ENCODE results near the gene CD86.
"Not testable (repeated sequence)": the region's sequence is repeated elsewhere in the genome, so short reads cannot be mapped to it uniquely, and the experiment has no call there.

Gene CD86

GRCh38 chr3:122055215-122055614, at the start of gene CD86:
CD86 (plus strand) TSS chr3:122055362; CDS start chr3:122055490, 128 bp downstream.
- no peak for DNase-seq (ENCODE audit: low read depth in 2 of 2)

GRCh38 chr3:122006267-122006666, 48.9 kb upstream of the CD86 start:
- DNase-seq (ENCODE audit: low read depth in 2 of 2): no peak

DNA sequence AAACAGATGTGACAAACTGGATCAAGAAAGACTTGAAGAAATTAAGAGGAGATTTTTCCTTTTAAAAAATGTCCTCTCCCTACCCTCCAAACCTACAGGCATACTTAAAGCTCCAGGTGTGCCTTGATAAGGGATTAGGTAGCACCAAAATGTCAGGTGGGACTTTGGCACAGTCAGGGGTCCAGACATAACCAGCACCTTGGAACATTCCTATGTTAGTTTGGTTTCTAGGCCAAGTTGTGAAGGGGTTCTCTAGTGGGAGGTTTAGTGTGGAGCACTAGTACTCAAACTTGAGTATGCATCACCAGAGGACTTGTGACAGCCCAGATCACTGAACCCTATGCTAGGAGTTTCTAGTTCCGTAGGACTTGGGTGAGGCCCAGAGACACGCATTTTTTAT, 47.0 kb upstream of the CD86 start:
- no peak for DNase-seq (ENCODE audit: low read depth in 2 of 2)

DNA sequence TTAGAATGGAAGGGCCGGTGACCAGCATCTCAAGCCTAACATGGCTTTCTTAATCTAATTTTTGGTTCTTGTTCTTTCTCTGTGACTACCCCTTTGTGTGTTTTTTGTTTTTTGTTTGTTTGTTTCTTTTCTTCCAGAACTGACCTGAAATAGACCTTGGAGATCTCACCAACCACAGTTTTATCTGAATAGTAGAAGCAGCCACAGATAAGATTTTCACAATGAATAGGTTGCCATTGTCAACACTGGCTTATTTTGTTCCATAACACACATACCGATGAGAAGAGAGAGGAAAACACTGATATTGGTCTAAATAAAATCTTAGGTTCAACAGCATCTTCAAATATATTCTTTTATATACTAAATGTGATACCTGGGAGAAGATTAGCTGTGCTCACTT, 44.7 kb upstream of the CD86 start:
- no peak for DNase-seq (ENCODE audit: low read depth in 2 of 2)

- no peak for DNase-seq (ENCODE audit: low read depth in 2 of 2)
Measured at GRCh38 chr3:122011396-122011795, 43.8 kb upstream of the CD86 start.

DNA sequence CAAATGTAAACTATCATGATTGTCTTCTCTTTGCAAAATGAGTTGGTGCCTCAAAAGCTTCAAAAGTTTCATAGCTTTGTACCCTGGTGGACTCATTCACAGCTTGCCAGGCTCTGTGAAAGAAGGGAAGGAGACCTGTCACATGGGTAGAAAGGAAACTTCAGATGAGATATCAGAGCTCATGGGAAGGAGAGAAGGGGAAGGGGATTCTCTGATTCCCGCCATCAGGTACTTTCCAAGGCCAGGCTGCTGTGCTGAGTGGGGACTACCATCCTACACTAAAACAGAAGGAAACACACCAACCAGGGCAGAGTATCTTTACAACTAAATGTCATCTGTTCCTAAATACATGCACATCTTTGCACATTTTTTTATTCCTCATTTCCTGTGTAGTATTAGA, 42.3 kb upstream of the CD86 start:
- no peak for DNase-seq (ENCODE audit: low read depth in 2 of 2)

DNA sequence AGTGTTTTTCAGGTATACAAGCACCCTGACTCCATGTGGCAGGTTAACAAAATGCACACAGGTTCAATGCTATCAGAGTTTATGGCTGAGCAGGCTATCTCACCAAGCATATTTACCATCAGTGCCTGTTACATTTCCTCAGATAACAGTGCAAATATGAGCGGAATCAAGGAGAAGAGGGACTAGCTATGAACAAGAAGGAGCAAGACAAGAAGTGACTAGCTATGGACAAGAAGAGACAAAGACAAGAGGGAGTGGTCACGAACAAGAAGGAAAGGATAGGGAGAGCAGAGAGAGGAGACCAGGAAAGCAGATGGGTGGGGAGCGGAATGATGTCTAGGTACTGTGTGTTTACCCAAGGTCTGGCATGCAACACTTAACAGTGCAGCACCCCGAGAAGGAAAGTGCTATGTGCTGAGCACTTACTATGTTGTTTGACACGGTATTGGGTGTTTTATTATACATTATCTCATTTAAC, 41.7 kb upstream of the CD86 start:
- DNase-seq (ENCODE audit: low read depth in 2 of 2): no peak

DNA sequence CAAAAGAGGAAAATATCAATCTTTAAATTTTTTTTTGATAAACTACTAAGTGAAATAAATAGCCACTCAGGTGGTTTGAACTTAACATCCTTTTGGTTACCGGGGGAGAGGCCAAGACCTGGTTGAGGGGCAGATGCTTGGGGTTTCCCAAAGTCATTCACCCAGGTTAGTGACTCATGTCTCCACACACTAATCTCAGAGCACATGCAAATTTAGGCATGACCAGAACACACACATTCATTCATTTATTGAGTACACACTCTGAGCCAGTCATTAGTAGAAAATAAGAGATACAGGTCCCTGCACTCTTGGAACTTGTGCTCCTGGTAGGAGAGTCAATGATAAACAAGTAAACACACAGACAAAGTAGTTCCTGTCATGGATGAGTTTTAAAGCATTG, 40.4 kb upstream of the CD86 start:
- DNase-seq (ENCODE audit: low read depth in 2 of 2): no peak

- no peak for DNase-seq (ENCODE audit: low read depth in 2 of 2)
Measured at GRCh38 chr3:122019493-122019892, 35.7 kb upstream of the CD86 start.

GRCh38 chr3:122021037-122021436, 34.1 kb upstream of the CD86 start:
- no peak for DNase-seq (ENCODE audit: low read depth in 2 of 2)

DNA sequence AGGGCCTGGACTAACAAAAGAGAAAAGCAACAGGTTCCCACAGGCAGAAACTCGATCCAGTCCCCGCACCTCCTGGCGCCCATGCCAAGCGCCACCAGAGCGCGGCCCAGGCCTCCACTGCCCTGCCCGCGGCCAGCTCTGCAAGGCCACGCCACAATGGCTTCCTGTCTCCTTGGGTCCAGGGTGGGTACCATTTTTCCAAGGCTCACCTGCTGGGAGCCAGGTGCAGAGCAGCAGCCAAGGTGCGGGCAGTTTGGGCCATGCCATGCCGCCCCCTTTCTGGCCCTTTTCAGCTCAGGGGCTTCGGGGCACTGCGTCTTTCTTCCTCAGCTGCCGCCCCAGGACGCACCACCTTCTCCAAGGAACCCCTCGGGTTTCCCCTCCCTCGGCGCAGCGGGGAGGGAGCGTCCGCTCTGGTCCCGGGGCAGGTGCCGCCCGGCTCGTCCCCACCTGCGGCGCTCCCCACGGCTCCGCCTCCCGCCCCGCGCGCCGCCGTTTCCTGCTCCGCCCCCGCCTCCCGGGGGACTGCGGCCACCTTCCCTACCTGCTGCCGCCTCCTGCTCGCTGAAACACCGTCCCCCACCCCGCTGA, 33.3 kb upstream of the CD86 start, which contains the start of gene ILDR1:
Gene ILDR1 (minus strand): TSS at position 437 of the 591 bp plus-strand sequence. CDS start 170 bp downstream, at position 267.
- no peak for DNase-seq (ENCODE audit: low read depth in 2 of 2)

GRCh38 chr3:122023335-122023910, 31.7 kb upstream of the CD86 start:
- no peak for DNase-seq (ENCODE audit: low read depth in 2 of 2)

DNA sequence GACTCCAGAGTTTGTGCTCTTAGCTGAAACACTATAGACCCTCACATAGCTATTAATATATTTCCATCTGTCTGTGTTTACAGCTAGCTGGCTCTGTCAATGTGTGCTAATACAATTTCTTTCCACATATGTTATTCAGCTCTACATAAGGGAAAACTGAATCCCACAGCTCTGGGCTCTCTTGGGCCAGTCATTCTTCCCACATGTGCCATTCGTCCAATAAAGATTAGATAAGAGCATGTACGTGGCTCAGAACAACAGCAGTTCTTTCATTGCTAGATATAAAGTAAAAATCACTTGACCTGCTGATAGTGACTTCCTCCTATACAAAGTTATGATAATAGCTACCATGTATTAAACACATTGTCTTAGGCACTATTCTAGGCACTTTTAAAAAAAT, 30.4 kb upstream of the CD86 start:
- DNase-seq (ENCODE audit: low read depth in 2 of 2): no peak

DNA sequence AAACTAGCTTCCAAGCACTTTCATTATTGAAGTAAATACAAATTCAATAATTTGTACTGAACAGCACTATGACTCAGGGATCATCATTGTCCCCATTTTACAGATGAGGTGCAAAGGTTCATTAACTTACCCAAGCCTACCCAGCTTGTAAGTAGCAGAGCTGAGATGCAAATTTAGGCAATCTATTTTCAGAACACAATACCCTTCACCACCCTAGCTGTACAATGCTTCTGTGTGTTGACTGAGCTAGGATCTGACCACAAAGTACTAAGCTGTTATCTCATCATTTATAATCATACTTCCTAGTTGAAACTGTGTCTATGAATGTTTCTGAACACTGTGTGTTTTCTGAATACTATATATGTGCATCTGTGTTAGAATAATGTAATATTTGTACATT, 29.9 kb upstream of the CD86 start:
- no peak for DNase-seq (ENCODE audit: low read depth in 2 of 2)

DNA sequence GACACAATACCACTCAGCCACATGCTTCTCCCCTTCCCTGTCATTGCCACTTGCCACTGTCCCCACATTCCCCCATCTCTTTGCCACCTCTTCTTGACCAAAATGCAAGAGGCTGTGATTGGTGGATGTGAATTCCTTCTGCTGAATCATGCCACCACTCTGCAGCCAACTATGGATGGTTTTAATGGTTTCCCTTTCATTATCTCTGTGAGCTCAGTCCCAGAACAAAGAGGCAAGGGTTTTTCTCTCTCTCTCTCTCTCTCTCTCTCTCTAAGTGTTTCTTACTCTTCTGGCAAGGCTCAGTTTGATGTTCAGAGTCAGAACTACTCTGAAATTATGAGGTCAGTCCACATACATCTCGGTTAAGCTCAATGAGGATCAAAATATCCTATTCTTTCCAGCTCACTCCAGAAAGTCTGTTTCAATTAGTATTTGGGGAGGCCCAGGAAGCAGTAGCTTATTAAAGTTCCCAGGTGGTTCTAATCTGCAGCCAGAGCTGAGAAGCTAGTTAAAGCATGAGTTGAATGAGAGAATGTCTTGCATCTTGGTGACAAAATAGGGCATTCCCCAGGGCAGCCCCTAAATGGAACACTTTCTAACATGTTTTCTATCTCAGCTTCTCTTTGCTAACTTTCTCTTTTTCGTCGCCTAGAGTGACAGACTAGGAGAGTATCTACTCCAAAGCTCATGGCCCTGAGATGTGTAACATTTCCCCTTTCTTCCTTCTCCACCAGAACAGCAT, 24.6 kb upstream of the CD86 start:
- no peak for DNase-seq (ENCODE audit: low read depth in 2 of 2)

- DNase-seq (ENCODE audit: low read depth in 2 of 2): no peak
Measured at GRCh38 chr3:122031123-122031468, 24.1 kb upstream of the CD86 start.

- no peak for DNase-seq (ENCODE audit: low read depth in 2 of 2)
Measured at GRCh38 chr3:122032531-122032930, 22.6 kb upstream of the CD86 start.

- DNase-seq (ENCODE audit: low read depth in 2 of 2): no peak
Measured at GRCh38 chr3:122033023-122033422, 22.1 kb upstream of the CD86 start.

DNA sequence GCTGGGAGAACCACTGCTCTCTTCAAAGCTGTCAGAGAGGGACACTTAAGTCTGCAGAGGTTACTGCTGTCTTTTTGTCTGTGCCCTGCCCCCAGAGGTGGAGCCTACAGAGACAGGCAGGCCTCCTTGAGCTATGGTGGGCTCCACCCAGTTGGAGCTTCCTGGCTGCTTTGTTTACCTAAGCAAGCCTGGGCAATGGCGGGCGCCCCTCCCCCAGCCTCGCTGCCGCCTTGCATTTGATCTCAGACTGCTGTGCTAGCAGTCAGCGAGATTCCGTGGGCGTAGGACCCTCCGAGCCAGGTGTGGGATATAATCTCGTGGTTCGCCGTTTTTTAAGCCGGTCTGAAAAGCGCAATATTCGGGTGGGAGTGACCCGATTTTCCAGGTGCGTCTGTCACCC, 7.9 kb upstream of the CD86 start:
- DNase-seq (ENCODE audit: low read depth in 2 of 2): not testable (repeated sequence)

GRCh38 chr3:122047773-122048172, 7.4 kb upstream of the CD86 start:
- DNase-seq (ENCODE audit: low read depth in 2 of 2): not testable (repeated sequence)

DNA sequence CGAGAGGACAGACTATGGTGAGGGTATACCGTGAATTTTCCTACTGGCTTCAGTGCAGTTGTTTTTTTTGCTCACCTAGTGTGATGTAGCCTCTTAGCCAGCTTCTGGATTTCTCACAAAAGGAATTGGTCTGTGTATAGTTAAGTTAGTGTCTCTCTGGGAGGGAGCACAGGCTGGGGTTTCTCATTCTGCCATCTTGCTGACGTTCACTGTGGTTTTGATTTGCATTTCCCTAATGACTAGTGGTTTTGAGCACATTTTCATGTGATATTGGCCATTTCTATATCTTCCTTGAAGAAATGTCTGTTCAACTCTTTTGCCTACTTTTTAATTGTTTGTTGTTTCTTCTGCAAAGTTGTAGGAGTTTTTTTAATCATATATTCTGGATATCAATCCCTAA, 2.2 kb upstream of the CD86 start:
- no peak for DNase-seq (ENCODE audit: low read depth in 2 of 2)

DNA sequence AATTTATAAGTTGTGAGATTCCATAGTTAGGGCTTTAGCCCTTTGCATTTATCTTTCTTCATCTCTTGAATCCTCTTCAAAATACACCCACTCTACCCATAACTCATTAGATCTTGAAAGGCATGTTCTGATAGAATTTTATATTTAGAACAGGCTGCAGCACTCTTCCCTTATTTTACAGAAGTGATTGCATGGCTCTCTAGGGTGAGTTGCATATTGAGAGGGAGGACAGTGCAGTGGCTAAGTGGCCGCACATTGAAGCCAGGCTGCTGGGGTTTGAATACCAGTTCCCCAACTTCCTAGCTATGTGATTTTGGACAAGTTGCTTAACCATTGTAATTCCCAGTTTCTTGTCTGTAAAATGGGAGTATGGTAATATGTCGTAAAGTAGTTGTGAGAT, 2.5 kb downstream of the CD86 start:
- no peak for DNase-seq (ENCODE audit: low read depth in 2 of 2)

GRCh38 chr3:122058294-122058693, 3.1 kb downstream of the CD86 start:
- DNase-seq (ENCODE audit: low read depth in 2 of 2): no peak

All from stimulated activated CD8-positive, alpha-beta memory T cell treated with anti-CD3 and anti-CD28 coated beads, Interleukin-15, amount 100 ng/mL, for 4 hours (primary cell).